ENCODE data around the gene CPT1B.

The CPT1B gene

DNA sequence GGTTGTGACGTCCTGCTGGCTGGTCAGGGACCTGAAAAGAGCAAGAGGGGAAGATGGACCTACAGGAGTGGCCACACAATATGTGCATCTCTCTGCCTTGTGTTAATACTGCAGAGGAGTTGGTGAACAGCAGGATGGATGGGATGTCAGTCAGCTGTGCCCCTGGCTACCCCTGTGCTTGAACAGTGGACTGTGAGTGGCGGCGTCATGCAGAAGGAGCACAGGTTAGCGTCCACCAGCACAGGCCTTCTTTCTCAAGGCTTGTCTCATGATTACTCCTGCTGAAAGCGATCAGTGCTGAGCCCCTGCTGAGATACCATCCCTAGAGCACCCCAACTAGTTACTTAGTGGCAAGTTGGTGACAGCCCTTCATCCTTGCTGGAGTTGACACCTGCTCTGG is 8.2 kb upstream of the CPT1B start:
- no peak for DNase-seq (ENCODE audit: low read depth in 4 of 4, low spot score in 1 of 4)

DNA sequence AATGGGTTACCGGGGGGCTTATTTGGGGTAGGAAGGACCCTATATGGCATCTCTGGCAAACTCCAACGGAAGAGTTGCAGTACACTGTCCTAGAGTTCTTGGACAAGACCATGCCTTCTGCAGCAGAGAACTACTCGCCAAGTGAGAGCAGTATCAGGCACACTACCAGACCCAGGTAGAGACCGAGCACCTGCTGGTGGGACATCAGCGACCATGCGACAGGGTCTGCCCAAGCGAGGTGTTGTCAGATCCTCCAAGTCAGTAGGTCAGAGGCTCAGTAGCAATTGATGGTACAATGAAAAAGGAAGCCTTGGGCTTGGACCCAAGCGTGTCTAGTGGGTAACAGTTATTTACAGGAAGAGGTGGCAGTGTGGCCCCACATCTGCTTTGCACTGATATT is 7.6 kb upstream of the CPT1B start:
- DNase-seq (ENCODE audit: low read depth in 4 of 4, low spot score in 1 of 4) = no peak

- no peak for DNase-seq (ENCODE audit: low read depth in 4 of 4, low spot score in 1 of 4)
These were observed 7.0 kb upstream of the CPT1B start for GRCh38 chr22:50585238-50585637.

DNA sequence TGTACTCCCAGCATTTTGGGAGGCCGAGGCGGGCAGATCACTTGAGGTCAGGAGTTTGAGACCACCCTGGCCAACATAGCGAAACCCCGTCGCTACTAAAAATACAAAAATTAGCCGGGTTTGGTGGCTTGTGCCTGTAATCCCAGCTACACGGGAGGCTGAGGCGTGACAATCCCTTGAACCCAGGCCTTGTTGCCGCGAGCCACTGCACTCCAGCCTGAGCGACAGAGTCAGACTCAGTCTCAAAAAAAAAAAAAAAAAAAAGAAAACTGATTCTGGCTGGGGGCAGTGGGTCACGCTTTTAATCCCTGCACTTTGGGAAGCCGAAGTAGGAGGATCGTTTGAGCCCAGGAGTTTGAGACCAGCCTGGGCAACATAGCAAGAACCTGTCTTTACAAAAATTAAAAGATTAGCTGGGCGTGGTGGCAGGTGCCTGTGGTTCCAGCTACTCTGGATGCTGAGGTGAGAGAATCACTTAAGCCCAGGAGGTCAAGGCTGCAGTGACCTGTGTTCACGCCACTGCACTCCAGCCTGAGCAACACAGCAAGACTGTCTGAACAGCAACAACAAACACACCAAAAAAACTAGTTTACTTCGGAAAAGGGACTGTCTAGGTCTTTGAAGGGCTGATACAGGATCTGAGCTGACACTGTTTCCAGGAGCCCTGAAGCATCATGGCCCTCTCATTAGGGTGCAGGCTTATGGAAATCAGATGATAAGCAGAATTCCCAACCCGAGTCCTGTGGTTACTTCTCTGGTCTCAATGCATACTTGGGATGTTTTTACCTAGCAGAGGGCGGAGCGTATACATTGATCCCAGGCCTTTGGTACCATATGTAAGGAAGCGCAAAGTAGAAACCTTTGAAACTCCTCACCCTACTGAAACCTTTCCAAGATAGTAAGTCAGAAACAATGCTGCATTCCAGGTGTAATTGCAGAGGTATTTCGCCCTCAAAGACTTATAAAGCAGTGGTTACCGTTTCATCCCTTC is 6.2 kb upstream of the CPT1B start:
- no peak for DNase-seq (ENCODE audit: low read depth in 4 of 4, low spot score in 1 of 4)

DNA sequence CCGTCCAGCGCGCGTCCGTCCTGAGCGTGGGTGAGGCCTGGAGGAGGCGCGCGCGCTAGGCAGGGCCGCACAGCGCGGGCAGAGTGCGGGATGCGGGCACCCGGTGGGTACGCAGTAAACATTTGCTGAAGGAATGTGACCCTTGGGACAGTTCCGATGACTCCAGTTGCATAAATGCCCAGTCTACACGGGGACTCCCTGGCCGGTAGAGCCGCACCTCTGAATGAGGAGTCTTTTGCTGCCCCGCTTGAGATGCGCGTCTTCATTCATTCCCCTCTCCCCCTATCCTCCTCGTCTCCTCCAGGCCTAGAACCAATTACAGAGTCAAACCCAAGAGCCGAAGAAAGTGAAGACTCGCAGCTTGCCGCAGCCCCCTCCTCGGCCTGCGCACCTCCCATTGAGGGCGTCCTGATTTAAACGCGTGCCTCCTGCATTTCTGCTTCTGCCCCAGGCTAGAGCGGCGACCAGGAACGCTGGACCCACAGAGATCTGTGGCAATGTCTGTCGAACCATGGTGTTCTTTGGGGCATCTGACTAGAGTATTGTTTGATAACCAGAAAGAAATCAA is 5.2 kb upstream of the CPT1B start:
- DNase-seq (ENCODE audit: low read depth in 4 of 4, low spot score in 1 of 4) = no peak

DNA sequence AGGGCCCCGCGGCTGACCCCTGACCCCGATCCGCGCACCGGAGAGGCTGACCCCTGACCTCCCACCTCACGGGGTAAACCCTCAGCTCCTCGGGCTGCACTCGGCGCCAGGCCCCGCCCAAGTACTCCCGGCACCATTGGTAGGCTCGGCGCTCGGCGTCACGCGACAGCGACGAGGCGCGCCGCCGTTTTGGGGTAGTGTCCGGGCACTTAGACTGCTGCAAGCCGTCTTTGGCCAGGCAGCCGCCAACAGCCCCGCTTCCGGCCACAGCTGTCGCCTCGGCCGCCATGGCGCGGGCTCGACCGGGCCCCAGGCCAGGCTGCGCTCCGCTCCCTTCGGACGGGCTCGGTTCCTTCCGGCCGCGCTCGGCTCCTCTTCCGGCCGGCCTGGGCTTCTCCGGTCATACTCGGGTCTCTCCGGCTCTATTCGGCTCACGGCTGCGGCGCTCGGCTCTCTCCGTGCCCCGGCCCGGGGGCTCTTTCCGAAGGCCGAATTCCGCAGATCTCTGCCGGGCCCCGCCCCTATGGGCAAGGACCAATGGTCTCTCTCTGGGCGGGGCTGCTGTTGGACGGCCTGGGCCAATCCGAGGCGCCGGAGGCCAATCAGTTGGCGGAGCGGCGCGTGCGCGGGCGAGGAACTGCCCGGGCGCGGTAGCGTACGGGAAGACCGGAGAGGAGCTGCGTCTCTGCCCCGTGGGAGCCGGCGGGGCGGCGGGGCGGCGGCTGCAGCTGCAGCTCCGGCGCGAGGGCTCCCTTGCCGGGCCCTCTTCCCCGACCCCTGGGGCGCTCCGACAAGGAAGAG is 4.5 kb upstream of the CPT1B start, which contains the start of gene CHKB:
Gene CHKB, minus strand, starts transcription at position 357 of the 801 bp plus-strand sequence. Its CDS starts 68 bp downstream, at position 289.
- peak; percentile 93 to 98 (median 94) for DNase-seq (ENCODE audit: low read depth in 4 of 4, low spot score in 1 of 4)

DNA sequence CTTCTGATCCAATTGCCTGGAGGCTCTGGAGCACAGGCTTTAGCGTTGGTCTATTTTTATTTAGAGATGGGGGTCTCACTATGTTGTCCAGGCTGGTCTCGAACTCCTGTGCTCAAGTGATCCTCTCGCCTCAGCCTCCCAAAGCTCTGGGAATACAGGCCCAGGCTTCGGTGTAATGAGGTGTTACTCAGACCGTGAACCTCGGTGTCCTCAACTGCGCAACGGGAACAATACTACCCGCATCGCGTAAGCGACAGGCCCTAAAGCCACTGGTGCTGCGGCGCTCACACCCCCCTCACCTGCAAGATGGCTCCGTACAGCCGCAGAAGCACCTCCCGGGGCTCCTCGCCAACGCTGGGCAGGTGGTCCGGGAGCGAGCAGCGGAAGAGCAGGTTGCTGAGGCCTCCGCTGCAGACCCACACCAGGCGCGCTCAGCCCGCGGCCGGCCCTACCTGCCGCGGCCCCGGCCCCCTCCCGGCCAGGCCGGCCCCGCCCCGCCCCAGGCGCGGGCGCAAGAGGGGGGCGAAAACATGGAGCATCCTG is 3.8 kb upstream of the CPT1B start:
- DNase-seq (ENCODE audit: low read depth in 4 of 4, low spot score in 1 of 4) = peak in 1 of 4 experiments; percentile 17

DNA sequence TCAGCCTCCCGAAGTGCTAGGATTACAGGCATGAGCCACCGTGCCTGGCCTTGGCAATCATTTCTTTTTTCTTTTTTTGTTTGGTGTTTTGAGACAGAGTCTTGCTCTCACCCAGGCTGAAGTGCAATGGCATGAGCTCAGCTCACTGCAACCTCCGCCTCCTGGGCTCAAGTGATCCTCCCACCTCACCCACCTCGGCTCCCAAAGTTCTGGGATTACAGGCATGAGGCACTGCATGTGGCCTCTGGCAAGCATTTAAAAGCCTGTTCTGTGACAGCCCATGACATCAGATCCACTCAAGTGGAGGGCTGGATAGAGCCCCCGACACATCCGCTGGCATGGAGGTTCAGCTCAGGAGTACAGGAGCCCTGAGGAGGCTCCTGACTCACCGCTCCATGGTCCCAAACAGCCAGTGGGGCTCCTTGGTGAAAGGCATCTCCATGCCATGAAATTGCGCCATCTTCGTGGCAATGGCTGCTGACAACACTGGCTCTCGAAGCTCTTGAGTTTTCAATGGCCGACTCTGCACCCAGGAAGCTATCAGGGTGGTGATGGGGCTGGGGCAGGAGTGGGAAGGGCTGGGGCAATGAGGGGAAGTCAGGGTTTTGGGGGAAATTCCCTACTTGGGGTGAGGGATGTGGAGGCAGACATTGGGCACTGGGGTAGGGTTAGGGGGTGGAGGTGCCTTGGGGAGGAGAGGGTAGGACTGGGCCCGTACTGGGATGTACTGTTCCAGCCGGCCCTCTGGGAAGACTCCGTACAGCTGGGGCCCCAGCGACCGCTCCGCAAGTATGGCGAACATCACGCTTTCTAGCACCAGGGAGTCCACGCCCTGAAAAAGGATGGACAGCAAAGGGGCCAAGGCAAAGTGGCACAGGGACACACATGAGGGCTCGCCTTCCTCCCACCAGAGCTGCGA is 3.1 kb upstream of the CPT1B start:
- no peak for DNase-seq (ENCODE audit: low read depth in 4 of 4, low spot score in 1 of 4)

GRCh38 chr22:50579752-50580151 is 1.5 kb upstream of the CPT1B start:
- DNase-seq (ENCODE audit: low read depth in 4 of 4, low spot score in 1 of 4) = no peak

DNA sequence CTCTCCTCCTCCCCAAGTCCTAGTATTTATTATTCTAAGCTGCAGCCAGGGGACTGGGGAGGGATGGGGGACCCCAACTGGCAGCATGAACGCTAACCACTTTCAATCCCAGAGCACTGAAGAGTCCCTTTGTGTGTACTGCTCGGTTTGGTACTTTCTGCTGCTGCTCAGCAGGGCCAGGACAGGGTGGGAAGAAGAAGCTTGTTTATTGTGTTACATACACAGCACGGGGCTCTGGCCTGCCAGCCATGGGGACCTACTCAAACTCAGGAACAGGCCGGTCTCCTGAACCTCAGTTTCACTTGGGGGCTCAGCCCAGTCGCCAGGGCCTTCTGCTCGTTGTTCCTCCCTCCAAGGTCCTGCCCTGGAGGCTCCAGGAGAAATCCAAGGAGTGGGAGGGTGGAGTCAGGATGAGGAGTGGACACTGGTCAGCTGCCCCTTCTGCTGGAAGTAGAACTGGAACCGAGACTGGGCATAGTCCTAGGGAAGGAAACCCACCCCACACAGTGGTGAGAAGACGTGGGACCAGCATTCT is 616 bp upstream of the CPT1B start:
- no peak for DNase-seq (ENCODE audit: low read depth in 4 of 4, low spot score in 1 of 4)

- DNase-seq (ENCODE audit: low read depth in 4 of 4, low spot score in 1 of 4) = no peak
These were observed 585 bp downstream of the CPT1B start for GRCh38 chr22:50577697-50577986.

- no peak for DNase-seq (ENCODE audit: low read depth in 4 of 4, low spot score in 1 of 4)
These were observed 1.2 kb downstream of the CPT1B start for GRCh38 chr22:50576806-50577696.

DNA sequence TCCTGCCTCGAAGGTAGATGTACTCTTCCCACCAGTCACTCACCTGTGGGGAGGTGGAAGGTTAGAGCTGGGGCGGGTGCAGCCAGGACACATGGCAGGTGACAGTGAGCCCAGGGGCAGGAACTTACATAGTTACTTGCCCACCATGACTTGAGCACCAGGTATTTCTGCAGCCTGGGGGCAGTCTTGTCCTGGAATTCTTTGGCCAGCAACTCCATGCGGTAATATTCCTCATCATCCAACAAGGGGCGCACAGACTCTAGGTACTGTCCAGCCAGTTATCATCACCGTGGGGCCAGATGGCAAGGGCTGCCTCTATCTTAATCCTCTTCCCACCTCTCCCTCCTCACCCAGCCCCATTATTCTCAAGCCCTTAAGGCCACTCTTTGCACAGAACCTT is 2.2 kb downstream of the CPT1B start:
- DNase-seq (ENCODE audit: low read depth in 4 of 4, low spot score in 1 of 4) = no peak

- DNase-seq (ENCODE audit: low read depth in 4 of 4, low spot score in 1 of 4) = no peak
These were observed 2.7 kb downstream of the CPT1B start for GRCh38 chr22:50575426-50575941.

DNA sequence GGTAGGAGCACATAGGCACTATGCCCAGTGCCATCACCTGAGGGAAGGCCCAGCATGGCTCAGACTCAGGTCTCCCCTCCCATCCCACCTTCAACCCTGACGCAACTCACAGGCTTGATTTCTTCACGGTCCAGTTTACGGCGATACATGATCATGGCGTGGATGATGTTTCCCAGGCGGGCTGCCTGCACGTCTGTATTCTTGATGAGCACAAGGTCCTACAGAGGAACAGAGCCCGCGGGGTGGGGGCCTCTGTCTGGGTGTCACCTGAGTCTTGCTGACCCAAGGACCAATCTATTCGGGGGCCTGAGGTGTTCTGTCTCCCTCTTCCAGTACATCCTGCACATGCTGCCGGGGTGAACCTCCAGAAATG is 3.9 kb downstream of the CPT1B start:
- DNase-seq (ENCODE audit: low read depth in 4 of 4, low spot score in 1 of 4) = no peak

DNA sequence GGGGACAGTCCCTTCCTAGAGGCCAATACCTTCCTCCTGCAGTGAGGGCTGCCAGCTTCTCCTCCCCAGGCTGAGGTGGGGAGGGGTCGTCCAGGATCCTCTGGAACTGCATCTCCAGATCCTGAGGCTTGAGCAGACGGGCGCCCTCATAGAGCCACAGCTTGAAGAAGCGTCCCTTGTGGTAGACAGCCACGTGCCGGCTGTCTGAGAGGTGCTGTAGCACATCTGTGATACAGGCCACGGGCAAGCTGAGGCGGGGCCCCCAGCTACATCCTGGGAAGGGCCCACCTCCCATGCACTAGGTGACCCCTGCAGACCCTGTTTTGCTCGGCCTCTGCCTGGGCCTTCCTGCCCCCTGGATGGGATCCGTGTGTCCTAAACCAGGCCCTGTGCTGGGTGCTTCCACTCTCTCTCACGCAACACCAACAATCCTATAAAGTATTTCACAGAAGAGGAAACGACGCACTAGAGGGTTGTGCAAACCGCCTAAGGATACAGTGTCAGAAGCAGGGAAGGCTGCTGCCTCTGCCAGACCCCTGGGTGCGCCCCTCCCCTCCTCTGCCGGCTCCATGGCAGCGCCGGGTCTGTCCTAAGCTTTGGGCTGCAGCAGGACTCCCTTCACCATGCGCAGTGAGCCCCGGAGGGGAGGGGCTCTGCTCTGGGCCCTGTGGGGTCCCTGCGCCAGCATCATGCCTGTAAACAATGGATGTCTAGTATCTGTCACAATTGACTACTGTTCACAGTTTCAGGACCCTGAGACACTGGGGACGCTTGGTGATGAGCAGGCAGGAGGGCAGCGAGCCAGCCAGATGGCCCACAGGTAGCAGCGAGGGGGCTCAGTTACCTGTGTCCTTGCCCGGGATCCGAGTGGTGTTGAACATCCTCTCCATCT is 4.5 kb downstream of the CPT1B start:
- DNase-seq (ENCODE audit: low read depth in 4 of 4, low spot score in 1 of 4) = no peak

GRCh38 chr22:50572965-50573364 is 5.3 kb downstream of the CPT1B start:
- no peak for DNase-seq (ENCODE audit: low read depth in 4 of 4, low spot score in 1 of 4)
